Panc1 (cell line): ENCODE results near the gene OTOP3.

Experiments used
- CTCF ChIP-seq: fragments of 450-650 bp; IDR thresholded peaks from 2 replicates; pipeline ENCODE4 v1.5.1; 2017; ENCODE audit warnings: mild to moderate bottlenecking
- POLR2AphosphoS5 ChIP-seq: IDR thresholded peaks from 2 replicates; pipeline ENCODE4 v1.6.1; 2012; ENCODE audit warnings: mild to moderate bottlenecking, low read depth, low read length, moderate library complexity
- SIN3A ChIP-seq: IDR thresholded peaks from 2 replicates; pipeline ENCODE4 v1.6.1; 2012; ENCODE audit warnings: low read depth, mild to moderate bottlenecking, low read length, moderate library complexity, borderline replicate concordance; ENCODE audit not compliant: insufficient read depth
- TCF7L2 ChIP-seq: IDR thresholded peaks from 2 replicates; pipeline ENCODE4 v1.6.1; 2011; ENCODE audit warnings: mild to moderate bottlenecking, low read depth, low read length, inconsistent platforms
- TF ChIP-seq, protein P1 (sequence below), 2 experiments: IDR thresholded peaks; 2 replicates each; pipeline ENCODE4 v1.6.1; 2011 to 2012; ENCODE audit warnings: low read depth in 2 of 2, control low read depth in 1 of 2, low read length in 1 of 2, mild to moderate bottlenecking in 1 of 2, moderate library complexity in 1 of 2; ENCODE audit not compliant: insufficient read depth in 1 of 2

GRCh38 chr17:74920306-74920620 lies 15.4 kb upstream of the OTOP3 start:
- TF ChIP-seq CTCF (no peak), POLR2AphosphoS5 (no peak), SIN3A (no peak), TCF7L2 (no peak)
- TF ChIP-seq, protein P1, sequence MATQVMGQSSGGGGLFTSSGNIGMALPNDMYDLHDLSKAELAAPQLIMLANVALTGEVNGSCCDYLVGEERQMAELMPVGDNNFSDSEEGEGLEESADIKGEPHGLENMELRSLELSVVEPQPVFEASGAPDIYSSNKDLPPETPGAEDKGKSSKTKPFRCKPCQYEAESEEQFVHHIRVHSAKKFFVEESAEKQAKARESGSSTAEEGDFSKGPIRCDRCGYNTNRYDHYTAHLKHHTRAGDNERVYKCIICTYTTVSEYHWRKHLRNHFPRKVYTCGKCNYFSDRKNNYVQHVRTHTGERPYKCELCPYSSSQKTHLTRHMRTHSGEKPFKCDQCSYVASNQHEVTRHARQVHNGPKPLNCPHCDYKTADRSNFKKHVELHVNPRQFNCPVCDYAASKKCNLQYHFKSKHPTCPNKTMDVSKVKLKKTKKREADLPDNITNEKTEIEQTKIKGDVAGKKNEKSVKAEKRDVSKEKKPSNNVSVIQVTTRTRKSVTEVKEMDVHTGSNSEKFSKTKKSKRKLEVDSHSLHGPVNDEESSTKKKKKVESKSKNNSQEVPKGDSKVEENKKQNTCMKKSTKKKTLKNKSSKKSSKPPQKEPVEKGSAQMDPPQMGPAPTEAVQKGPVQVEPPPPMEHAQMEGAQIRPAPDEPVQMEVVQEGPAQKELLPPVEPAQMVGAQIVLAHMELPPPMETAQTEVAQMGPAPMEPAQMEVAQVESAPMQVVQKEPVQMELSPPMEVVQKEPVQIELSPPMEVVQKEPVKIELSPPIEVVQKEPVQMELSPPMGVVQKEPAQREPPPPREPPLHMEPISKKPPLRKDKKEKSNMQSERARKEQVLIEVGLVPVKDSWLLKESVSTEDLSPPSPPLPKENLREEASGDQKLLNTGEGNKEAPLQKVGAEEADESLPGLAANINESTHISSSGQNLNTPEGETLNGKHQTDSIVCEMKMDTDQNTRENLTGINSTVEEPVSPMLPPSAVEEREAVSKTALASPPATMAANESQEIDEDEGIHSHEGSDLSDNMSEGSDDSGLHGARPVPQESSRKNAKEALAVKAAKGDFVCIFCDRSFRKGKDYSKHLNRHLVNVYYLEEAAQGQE (IDR thresholded peaks at IDR 0.05; ENCODE audit: insufficient read depth in 1 of 2, low read depth in 2 of 2, low read length in 1 of 2) = no peak
